ENCODE measurements around the gene GPC5.

GPC5 gene

DNA sequence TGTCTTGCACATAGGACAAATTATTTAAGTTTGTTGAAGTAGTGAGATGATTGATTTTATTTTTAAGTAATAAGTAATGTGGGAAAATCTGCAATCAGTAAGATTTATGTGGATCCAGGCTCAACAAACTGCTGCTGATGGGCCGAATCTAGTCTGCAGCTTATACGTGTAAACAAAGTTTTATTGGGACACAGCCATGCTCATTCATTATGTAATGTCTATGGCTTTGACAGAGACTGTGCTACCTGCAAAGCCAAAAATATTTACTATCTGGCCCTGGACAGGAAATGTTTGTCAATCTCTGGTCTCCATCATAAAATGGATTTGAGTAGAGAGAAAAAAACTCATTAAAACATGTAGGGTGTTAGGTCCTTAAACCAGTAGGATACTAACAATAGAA is 728.0 kb downstream of the GPC5 start:
- Histone ChIP-seq H4K20me1 (ENCODE audit: insufficient read depth, low read length) (no peaks in the 10 kb centered on the region), H3K36me3 (ENCODE audit: insufficient read depth, low read length) (no peaks in the 10 kb centered on the region), H3K4me1 (ENCODE audit: insufficient read depth, low read length, severe bottlenecking) (no peaks in the 10 kb centered on the region), H3K79me2 (ENCODE audit: insufficient read depth, low read length) (no peaks in the 10 kb centered on the region), H2AFZ (ENCODE audit: low read length) (no peak overlapping the region), H3F3A (ENCODE audit: insufficient read depth, low read length) (no peaks in the 10 kb centered on the region), H3K4me2 (ENCODE audit: low read length) (no peak overlapping the region), H3K27me3 (ENCODE audit: insufficient read depth, low read length) (no peaks in the 10 kb centered on the region), H3K9ac (ENCODE audit: low read length) (no peak overlapping the region), H3K27ac (ENCODE audit: low read depth, low read length, poor library complexity, severe bottlenecking) (no peak overlapping the region), H3K4me3 (ENCODE audit: low read depth, low read length, poor library complexity, severe bottlenecking) (no peak overlapping the region), H3K9me2 (ENCODE audit: low read depth, low read length) (no peaks in the 10 kb centered on the region), H3K9me3 (ENCODE audit: low read length) (no peaks in the 10 kb centered on the region)
- TF ChIP-seq, protein P1, sequence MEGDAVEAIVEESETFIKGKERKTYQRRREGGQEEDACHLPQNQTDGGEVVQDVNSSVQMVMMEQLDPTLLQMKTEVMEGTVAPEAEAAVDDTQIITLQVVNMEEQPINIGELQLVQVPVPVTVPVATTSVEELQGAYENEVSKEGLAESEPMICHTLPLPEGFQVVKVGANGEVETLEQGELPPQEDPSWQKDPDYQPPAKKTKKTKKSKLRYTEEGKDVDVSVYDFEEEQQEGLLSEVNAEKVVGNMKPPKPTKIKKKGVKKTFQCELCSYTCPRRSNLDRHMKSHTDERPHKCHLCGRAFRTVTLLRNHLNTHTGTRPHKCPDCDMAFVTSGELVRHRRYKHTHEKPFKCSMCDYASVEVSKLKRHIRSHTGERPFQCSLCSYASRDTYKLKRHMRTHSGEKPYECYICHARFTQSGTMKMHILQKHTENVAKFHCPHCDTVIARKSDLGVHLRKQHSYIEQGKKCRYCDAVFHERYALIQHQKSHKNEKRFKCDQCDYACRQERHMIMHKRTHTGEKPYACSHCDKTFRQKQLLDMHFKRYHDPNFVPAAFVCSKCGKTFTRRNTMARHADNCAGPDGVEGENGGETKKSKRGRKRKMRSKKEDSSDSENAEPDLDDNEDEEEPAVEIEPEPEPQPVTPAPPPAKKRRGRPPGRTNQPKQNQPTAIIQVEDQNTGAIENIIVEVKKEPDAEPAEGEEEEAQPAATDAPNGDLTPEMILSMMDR (IDR thresholded peaks at IDR 0.05; ENCODE audit: low read length): no peak
- TF ChIP-seq EZH2 (IDR thresholded peaks at IDR 0.05; ENCODE audit: borderline replicate concordance, low read length): no peak

DNA sequence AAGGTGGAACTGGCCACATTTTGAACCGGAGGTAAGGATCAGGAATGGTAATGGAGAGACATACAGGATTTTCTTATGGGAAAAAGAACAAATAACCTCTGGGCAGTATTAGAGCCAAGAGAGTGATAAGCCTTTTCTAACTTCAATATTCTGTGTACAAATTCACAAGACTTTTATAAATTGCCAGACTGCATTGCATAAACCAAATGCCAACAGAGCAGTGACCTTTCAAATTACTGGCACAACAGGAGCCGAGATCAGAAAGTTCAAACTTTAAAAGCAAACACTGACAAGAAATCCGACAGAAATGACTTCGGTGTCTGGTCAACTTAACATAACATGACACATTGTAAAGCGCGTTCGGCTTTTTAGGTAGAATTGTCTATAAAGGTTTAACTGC is 737.1 kb downstream of the GPC5 start:
- Histone ChIP-seq H3K36me3 (ENCODE audit: insufficient read depth, low read length) (no peaks in the 10 kb centered on the region), H3K9me3 (ENCODE audit: low read length) (no peaks in the 10 kb centered on the region), H3K79me2 (ENCODE audit: insufficient read depth, low read length) (no peaks in the 10 kb centered on the region), H3K4me3 (ENCODE audit: low read depth, low read length, poor library complexity, severe bottlenecking) (no peak overlapping the region), H2AFZ (ENCODE audit: low read length) (no peak overlapping the region), H3K9ac (ENCODE audit: low read length) (no peak overlapping the region), H3K27ac (ENCODE audit: low read depth, low read length, poor library complexity, severe bottlenecking) (no peak overlapping the region), H3K4me2 (ENCODE audit: low read length) (no peak overlapping the region), H4K20me1 (ENCODE audit: insufficient read depth, low read length) (no peaks in the 10 kb centered on the region), H3F3A (ENCODE audit: insufficient read depth, low read length) (no peaks in the 10 kb centered on the region), H3K4me1 (ENCODE audit: insufficient read depth, low read length, severe bottlenecking) (no peaks in the 10 kb centered on the region), H3K9me2 (ENCODE audit: low read depth, low read length) (no peaks in the 10 kb centered on the region), H3K27me3 (ENCODE audit: insufficient read depth, low read length) (no peaks in the 10 kb centered on the region)
- no peak for TF ChIP-seq EZH2 (IDR thresholded peaks at IDR 0.05; ENCODE audit: borderline replicate concordance, low read length)
- TF ChIP-seq, protein P1 (IDR thresholded peaks at IDR 0.05; ENCODE audit: low read length): no peak

DNA sequence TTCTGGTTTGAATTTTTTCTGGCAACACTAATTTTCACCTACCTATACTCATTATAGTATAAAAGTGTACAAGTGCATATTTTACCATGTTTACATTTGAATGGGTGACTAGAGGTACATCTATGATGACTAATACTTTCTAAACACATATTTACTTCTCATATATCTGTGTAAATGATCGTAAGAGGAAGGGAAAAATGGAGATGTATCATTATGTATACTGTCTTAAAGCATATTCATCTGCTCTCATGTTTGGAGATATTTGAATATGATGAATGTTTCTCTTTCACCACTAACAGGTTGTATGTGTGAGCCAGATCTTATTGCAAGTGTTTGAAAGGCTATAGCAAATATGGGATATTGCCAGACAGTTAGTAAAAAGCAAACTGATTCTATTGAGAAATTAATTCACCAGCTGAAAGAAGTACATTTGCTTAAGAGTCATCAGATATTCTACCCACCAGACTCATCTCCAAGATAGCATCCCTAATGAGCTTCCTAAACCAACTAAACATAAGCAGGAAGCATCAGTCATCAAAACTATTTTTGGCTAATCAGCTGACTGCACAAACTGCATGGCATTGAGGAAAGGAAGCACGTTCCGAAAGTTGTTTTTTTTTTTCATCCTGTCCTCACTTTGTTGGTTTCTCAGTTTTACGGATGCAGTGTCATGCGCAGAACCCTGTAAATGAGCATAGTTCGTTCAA is 738.2 kb downstream of the GPC5 start:
- no peaks in the 10 kb centered on the region for H3K9me3 ChIP-seq (ENCODE audit: low read length)
- no peaks in the 10 kb centered on the region for H3K9me2 ChIP-seq (ENCODE audit: low read depth, low read length)
- no peaks in the 10 kb centered on the region for H3K27me3 ChIP-seq (ENCODE audit: insufficient read depth, low read length)
- no peak overlapping the region for H3K9ac ChIP-seq (ENCODE audit: low read length)
- H4K20me1 ChIP-seq (ENCODE audit: insufficient read depth, low read length): no peaks in the 10 kb centered on the region
- no peak overlapping the region for H3K4me3 ChIP-seq (ENCODE audit: low read depth, low read length, poor library complexity, severe bottlenecking)
- no peaks in the 10 kb centered on the region for H3K36me3 ChIP-seq (ENCODE audit: insufficient read depth, low read length)
- no peak overlapping the region for H2AFZ ChIP-seq (ENCODE audit: low read length)
- H3K4me2 ChIP-seq (ENCODE audit: low read length): no peak overlapping the region
- TF ChIP-seq EZH2 (IDR thresholded peaks at IDR 0.05; ENCODE audit: borderline replicate concordance, low read length): no peak
- H3F3A ChIP-seq (ENCODE audit: insufficient read depth, low read length): no peaks in the 10 kb centered on the region
- no peaks in the 10 kb centered on the region for H3K4me1 ChIP-seq (ENCODE audit: insufficient read depth, low read length, severe bottlenecking)
- no peak overlapping the region for H3K27ac ChIP-seq (ENCODE audit: low read depth, low read length, poor library complexity, severe bottlenecking)
- no peaks in the 10 kb centered on the region for H3K79me2 ChIP-seq (ENCODE audit: insufficient read depth, low read length)

DNA sequence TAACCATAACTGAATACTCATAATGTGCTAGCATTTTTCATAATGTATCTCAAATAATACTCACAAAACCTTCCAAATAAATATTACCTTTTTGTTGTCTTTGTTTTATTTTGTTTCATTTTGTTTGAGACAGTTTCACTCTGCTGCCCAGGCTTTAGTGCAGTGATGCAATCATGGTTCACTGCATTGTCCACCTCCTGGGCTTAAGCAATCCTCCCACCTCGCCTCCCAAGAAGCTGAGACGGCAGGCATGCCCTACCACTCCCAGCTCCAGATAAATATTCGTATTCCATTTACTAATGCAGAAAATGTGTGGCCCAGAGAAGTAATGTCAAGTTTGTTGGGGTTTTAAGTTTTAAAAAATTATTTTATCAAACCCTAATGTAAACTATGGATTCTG is 739.1 kb downstream of the GPC5 start:
- no peak overlapping the region for H3K4me2 ChIP-seq (ENCODE audit: low read length)

More for the DNA sequence above, 739.1 kb downstream of the GPC5 start:
- Histone ChIP-seq H3K9me2 (ENCODE audit: low read depth, low read length) (no peaks in the 10 kb centered on the region), H3K4me3 (ENCODE audit: low read depth, low read length, poor library complexity, severe bottlenecking) (no peak overlapping the region), H2AFZ (ENCODE audit: low read length) (no peak overlapping the region), H3K27me3 (ENCODE audit: insufficient read depth, low read length) (no peaks in the 10 kb centered on the region), H3K4me1 (ENCODE audit: insufficient read depth, low read length, severe bottlenecking) (no peaks in the 10 kb centered on the region), H3K36me3 (ENCODE audit: insufficient read depth, low read length) (no peaks in the 10 kb centered on the region), H3K9ac (ENCODE audit: low read length) (no peak overlapping the region), H4K20me1 (ENCODE audit: insufficient read depth, low read length) (no peaks in the 10 kb centered on the region), H3K79me2 (ENCODE audit: insufficient read depth, low read length) (no peaks in the 10 kb centered on the region), H3K27ac (ENCODE audit: low read depth, low read length, poor library complexity, severe bottlenecking) (no peak overlapping the region), H3K9me3 (ENCODE audit: low read length) (no peaks in the 10 kb centered on the region), H3F3A (ENCODE audit: insufficient read depth, low read length) (no peaks in the 10 kb centered on the region)
- TF ChIP-seq EZH2 (IDR thresholded peaks at IDR 0.05; ENCODE audit: borderline replicate concordance, low read length): no peak
- TF ChIP-seq, protein P1 (IDR thresholded peaks at IDR 0.05; ENCODE audit: low read length): no peak

Data from OCI-LY1 (cell line).